Left lung (tissue), 10 donors: ENCODE measurements around the gene ALG14. TPM values are rescaled to one million over a fixed set of nuclear protein-coding genes. Genes with fewer than 3 reads are reported as not detected.

ENCODE experiments used
- ATAC-seq: fragments of 200-7000 bp; cut with Tn5 transposase; one replicate; pipeline ENCODE4 v1.9.1; 2020; ENCODE audit warnings: moderate library complexity
- DNase-seq, 4 donors: peaks; one replicate each; pipeline ENCODE4 v3.0.0-alpha.2; 2013 to 2020
- H3K27ac ChIP-seq, 2 donors: fragments of 200-600 bp; sonication (generic) in 1 of 2; one replicate each; pipeline versions ENCODE4 v1.5.0 to v1.8.0; 2020 to 2021
- H3K27me3 ChIP-seq, 2 donors: fragments of 200-600 bp; sonication (generic) in 1 of 2; one replicate each; pipeline versions ENCODE4 v1.5.0 to v1.8.0; 2020 to 2021
- H3K36me3 ChIP-seq, 2 donors: fragments of 200-600 bp; sonication (generic) in 1 of 2; one replicate each; pipeline versions ENCODE4 v1.5.0 to v1.8.0; 2020 to 2021
- H3K4me1 ChIP-seq, 2 donors: fragments of 200-600 bp; one replicate each; pipeline ENCODE4 v1.8.0; 2021
- H3K4me3 ChIP-seq, 2 donors: fragments of 200-600 bp; sonication (generic) in 1 of 2; one replicate each; pipeline versions ENCODE4 v1.5.0 to v1.8.0; 2020 to 2021; ENCODE audit warnings: mild to moderate bottlenecking in 1 of 2
- H3K9me3 ChIP-seq, 2 donors: fragments of 200-600 bp; sonication (generic) in 1 of 2; one replicate each; pipeline versions ENCODE4 v1.5.0 to v1.8.0; 2020 to 2021
- CTCF ChIP-seq, 2 donors: fragments of 200-600 bp; sonication (generic) in 1 of 2; IDR thresholded peaks; one replicate each; pipeline versions ENCODE4 v1.5.0 to v1.8.0; 2021; ENCODE audit warnings: antibody characterized with exemption in 2 of 2
- intact Hi-C, 2 donors: fragments of 100-400 bp; cut with DNase I; formaldehyde crosslinking; loops; one replicate each; pipeline versions ENCODE4 v1.11.2 to v1.14.2; 2022
- polyA plus RNA-seq, 6 donors: library from polyadenylated mRNA; unstranded; fragments of 120-200 nt; gene quantifications; one replicate each; pipeline ENCODE4 v1.2.1, GENCODE V29; 2013; ENCODE audit not compliant: insufficient read length in 6 of 6
- total RNA-seq, 2 donors: library from RNA; stranded (reverse); fragmentation: NEBNext Ultra II Directional; extraction: Animal tissue kit (Norgen Biotek cat#: 25700); gene quantifications; one replicate each; pipeline ENCODE4 v1.2.1, GENCODE V29; 2021
- donor health status: DM: no; HTN: yes; CAD: no.
- donor health status: DM: no; HTN: no; CAD: no.

ALG14 gene
- total and polyA plus RNA-seq, 8 donors = 5.1 to 13.4 (median 10.1) TPM

- no peak for ATAC-seq
- no peaks in the 10 kb centered on the region for H3K9me3 ChIP-seq
- H3K36me3 ChIP-seq = peaks cover 0 to 3% of the 10 kb centered on the region in 2 donors
- DNase-seq = no peak
- H3K27me3 ChIP-seq = no peaks in the 10 kb centered on the region
- no peak for TF ChIP-seq CTCF (IDR thresholded peaks at IDR 0.05)
- intact Hi-C loops = no loop called here
- peaks cover 6 to 18% of the 10 kb centered on the region in 2 donors for H3K4me1 ChIP-seq
- H3K4me3 ChIP-seq = no peak overlapping the region
- H3K27ac ChIP-seq = no peak overlapping the region
These were observed 3.0 kb downstream of the ALG14 start for GRCh38 chr1:95069710-95070093.

- DNase-seq (no peak), ATAC-seq (no peak)
- no peak for TF ChIP-seq CTCF (IDR thresholded peaks at IDR 0.05)
- Histone ChIP-seq H3K9me3 (no peaks in the 10 kb centered on the region), H3K4me1 (peaks cover 6 to 18% of the 10 kb centered on the region in 2 donors), H3K36me3 (peaks cover 3 to 5% of the 10 kb centered on the region in 2 donors), H3K27ac (no peak overlapping the region), H3K27me3 (no peaks in the 10 kb centered on the region), H3K4me3 (no peak overlapping the region)
- intact Hi-C loops = no loop called here
These were observed 3.6 kb downstream of the ALG14 start for GRCh38 chr1:95068956-95069709.

GRCh38 chr1:95067568-95067967, 5.2 kb downstream of the ALG14 start:
- DNase-seq (no peak), ATAC-seq (no peak)
- peaks cover 6 to 18% of the 10 kb centered on the region in 2 donors for H3K4me1 ChIP-seq
- intact Hi-C loops = no loop called here
- no peak for TF ChIP-seq CTCF (IDR thresholded peaks at IDR 0.05)
- no peak overlapping the region for H3K27ac ChIP-seq
- peaks cover 3 to 20% of the 10 kb centered on the region in 2 donors for H3K36me3 ChIP-seq
- no peak overlapping the region for H3K4me3 ChIP-seq
- H3K27me3 ChIP-seq = no peaks in the 10 kb centered on the region
- H3K9me3 ChIP-seq = no peaks in the 10 kb centered on the region

GRCh38 chr1:95067062-95067461, 5.7 kb downstream of the ALG14 start:
- no peaks in the 10 kb centered on the region for H3K27me3 ChIP-seq
- H3K27ac ChIP-seq = no peak overlapping the region
- H3K4me1 ChIP-seq = peaks cover 6 to 16% of the 10 kb centered on the region in 2 donors
- no peak overlapping the region for H3K4me3 ChIP-seq
- ATAC-seq (no peak), DNase-seq (no peak)
- TF ChIP-seq CTCF (IDR thresholded peaks at IDR 0.05) = no peak
- intact Hi-C loops = no loop called here
- H3K9me3 ChIP-seq = no peaks in the 10 kb centered on the region
- peaks cover 3 to 20% of the 10 kb centered on the region in 2 donors for H3K36me3 ChIP-seq

- H3K4me3 ChIP-seq = no peak overlapping the region
- H3K27ac ChIP-seq = no peak overlapping the region
- peaks cover 3 to 20% of the 10 kb centered on the region in 2 donors for H3K36me3 ChIP-seq
- H3K4me1 ChIP-seq = no peaks in the 10 kb centered on the region
- intact Hi-C loops = no loop called here
- no peak for TF ChIP-seq CTCF (IDR thresholded peaks at IDR 0.05)
- no peaks in the 10 kb centered on the region for H3K27me3 ChIP-seq
- no peaks in the 10 kb centered on the region for H3K9me3 ChIP-seq
- DNase-seq = no peak
- ATAC-seq = no peak
These were observed 11.2 kb downstream of the ALG14 start for GRCh38 chr1:95061445-95062006.
